ENCODE results near the gene EID1. TPM values are rescaled to one million over a fixed set of nuclear protein-coding genes. Genes with fewer than 3 reads are reported as not detected.

Gene EID1
- total RNA-seq, 1 experiment from 2014 or later, result 104 TPM

DNA sequence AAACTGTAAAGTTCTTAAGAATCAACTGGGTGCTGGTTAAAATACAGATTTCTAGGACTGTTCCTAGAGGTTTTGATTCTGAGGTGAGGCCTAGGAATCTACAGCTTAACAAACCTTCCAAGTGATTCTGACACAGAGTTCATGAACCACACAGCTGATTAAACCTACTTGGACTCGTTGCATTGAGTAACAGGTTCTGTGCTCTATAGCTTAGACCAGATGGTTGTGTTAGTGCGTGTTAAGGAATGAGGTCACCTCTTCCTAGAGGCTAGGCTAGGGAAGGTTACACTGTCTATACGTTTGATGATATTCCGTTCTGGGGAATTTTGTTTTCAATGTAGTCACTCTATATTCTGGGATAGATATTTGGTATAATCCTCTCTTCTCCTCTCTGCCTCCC, 21.9 kb downstream of the EID1 start (continued):
- TF ChIP-seq, protein P1, sequence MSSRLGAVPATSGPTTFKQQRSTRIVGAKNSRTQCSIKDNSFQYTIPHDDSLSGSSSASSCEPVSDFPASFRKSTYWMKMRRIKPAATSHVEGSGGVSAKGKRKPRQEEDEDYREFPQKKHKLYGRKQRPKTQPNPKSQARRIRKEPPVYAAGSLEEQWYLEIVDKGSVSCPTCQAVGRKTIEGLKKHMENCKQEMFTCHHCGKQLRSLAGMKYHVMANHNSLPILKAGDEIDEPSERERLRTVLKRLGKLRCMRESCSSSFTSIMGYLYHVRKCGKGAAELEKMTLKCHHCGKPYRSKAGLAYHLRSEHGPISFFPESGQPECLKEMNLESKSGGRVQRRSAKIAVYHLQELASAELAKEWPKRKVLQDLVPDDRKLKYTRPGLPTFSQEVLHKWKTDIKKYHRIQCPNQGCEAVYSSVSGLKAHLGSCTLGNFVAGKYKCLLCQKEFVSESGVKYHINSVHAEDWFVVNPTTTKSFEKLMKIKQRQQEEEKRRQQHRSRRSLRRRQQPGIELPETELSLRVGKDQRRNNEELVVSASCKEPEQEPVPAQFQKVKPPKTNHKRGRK (CRISPR knock-in tag; IDR thresholded peaks at IDR 0.05; ENCODE audit: borderline replicate concordance), result no peak
- TF ChIP-seq ZNF232 (CRISPR knock-in tag; IDR thresholded peaks at IDR 0.05) (no peak), FOXP1 (CRISPR knock-in tag; IDR thresholded peaks at IDR 0.05; ENCODE audit: borderline replicate concordance) (no peak), CBFB (CRISPR knock-in tag; IDR thresholded peaks at IDR 0.05; ENCODE audit: low read depth) (no peak), PRRX2 (CRISPR knock-in tag; IDR thresholded peaks at IDR 0.05) (no peak)
- TF ChIP-seq, protein P2, sequence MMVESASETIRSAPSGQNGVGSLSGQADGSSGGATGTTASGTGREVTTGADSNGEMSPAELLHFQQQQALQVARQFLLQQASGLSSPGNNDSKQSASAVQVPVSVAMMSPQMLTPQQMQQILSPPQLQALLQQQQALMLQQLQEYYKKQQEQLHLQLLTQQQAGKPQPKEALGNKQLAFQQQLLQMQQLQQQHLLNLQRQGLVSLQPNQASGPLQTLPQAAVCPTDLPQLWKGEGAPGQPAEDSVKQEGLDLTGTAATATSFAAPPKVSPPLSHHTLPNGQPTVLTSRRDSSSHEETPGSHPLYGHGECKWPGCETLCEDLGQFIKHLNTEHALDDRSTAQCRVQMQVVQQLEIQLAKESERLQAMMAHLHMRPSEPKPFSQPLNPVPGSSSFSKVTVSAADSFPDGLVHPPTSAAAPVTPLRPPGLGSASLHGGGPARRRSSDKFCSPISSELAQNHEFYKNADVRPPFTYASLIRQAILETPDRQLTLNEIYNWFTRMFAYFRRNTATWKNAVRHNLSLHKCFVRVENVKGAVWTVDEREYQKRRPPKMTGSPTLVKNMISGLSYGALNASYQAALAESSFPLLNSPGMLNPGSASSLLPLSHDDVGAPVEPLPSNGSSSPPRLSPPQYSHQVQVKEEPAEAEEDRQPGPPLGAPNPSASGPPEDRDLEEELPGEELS (CRISPR knock-in tag; IDR thresholded peaks at IDR 0.05), result no peak
- TF ChIP-seq, protein P3, sequence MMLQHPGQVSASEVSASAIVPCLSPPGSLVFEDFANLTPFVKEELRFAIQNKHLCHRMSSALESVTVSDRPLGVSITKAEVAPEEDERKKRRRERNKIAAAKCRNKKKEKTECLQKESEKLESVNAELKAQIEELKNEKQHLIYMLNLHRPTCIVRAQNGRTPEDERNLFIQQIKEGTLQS (CRISPR knock-in tag; conservative IDR thresholded peaks at IDR 0.05), result no peak

DNA sequence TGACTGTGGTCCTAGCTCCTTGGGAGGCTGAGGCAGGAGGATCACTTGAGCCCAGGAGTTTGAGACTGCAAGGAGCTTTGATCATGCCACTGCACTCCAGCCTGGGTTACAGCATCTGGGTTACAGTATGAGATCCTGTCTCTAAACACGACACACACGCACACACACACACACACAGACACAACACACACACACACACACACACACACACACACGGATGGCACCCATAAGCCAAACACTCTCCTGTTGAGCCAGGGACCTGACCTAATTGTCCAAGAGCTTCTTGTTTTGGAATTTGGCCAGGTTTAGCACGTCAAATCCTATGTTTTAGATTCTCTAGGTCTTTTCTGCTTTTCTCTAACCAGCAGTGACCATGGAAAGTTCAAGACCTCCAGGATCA, 26.8 kb downstream of the EID1 start:
- no peak overlapping the region for H3K27ac Mint-ChIP-seq
- no peaks in the 10 kb centered on the region for H3K4me1 Mint-ChIP-seq
- H3K9me3 Mint-ChIP-seq, result no peaks in the 10 kb centered on the region
- no peak overlapping the region for H3K4me3 Mint-ChIP-seq
- ChIA-PET CTCF (interaction anchor here (1.2 to 2.7 kb wide), 2 partner anchors 9 to 71 kb away, joined by 3 to 11 read pairs; no protein-coding TSS in a partner anchor), POLR2A (no interaction called here)
- DNase-seq (ENCODE audit: low spot score) (no peak), ATAC-seq (no peak)
- H3K36me3 Mint-ChIP-seq, result no peaks in the 10 kb centered on the region
- H3K27me3 Mint-ChIP-seq (ENCODE audit: low read depth), result no peaks in the 10 kb centered on the region
- TF ChIP-seq, protein P1 (CRISPR knock-in tag; IDR thresholded peaks at IDR 0.05; ENCODE audit: borderline replicate concordance), result no peak
- TF ChIP-seq, protein P4, sequence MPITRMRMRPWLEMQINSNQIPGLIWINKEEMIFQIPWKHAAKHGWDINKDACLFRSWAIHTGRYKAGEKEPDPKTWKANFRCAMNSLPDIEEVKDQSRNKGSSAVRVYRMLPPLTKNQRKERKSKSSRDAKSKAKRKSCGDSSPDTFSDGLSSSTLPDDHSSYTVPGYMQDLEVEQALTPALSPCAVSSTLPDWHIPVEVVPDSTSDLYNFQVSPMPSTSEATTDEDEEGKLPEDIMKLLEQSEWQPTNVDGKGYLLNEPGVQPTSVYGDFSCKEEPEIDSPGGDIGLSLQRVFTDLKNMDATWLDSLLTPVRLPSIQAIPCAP (CRISPR knock-in tag; IDR thresholded peaks at IDR 0.05), result no peak
- TF ChIP-seq, protein P5, sequence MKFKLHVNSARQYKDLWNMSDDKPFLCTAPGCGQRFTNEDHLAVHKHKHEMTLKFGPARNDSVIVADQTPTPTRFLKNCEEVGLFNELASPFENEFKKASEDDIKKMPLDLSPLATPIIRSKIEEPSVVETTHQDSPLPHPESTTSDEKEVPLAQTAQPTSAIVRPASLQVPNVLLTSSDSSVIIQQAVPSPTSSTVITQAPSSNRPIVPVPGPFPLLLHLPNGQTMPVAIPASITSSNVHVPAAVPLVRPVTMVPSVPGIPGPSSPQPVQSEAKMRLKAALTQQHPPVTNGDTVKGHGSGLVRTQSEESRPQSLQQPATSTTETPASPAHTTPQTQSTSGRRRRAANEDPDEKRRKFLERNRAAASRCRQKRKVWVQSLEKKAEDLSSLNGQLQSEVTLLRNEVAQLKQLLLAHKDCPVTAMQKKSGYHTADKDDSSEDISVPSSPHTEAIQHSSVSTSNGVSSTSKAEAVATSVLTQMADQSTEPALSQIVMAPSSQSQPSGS (CRISPR knock-in tag; IDR thresholded peaks at IDR 0.05; ENCODE audit: borderline replicate concordance, low read depth), result no peak
- TF ChIP-seq, protein P6, sequence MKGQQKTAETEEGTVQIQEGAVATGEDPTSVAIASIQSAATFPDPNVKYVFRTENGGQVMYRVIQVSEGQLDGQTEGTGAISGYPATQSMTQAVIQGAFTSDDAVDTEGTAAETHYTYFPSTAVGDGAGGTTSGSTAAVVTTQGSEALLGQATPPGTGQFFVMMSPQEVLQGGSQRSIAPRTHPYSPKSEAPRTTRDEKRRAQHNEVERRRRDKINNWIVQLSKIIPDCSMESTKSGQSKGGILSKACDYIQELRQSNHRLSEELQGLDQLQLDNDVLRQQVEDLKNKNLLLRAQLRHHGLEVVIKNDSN (CRISPR knock-in tag; IDR thresholded peaks at IDR 0.05), result no peak
- TF ChIP-seq ELF4 (CRISPR knock-in tag; IDR thresholded peaks at IDR 0.05; ENCODE audit: low read depth), result no peak
- TF ChIP-seq ZNF121 (CRISPR knock-in tag; IDR thresholded peaks at IDR 0.05), result no peak
- TF ChIP-seq, protein P7, sequence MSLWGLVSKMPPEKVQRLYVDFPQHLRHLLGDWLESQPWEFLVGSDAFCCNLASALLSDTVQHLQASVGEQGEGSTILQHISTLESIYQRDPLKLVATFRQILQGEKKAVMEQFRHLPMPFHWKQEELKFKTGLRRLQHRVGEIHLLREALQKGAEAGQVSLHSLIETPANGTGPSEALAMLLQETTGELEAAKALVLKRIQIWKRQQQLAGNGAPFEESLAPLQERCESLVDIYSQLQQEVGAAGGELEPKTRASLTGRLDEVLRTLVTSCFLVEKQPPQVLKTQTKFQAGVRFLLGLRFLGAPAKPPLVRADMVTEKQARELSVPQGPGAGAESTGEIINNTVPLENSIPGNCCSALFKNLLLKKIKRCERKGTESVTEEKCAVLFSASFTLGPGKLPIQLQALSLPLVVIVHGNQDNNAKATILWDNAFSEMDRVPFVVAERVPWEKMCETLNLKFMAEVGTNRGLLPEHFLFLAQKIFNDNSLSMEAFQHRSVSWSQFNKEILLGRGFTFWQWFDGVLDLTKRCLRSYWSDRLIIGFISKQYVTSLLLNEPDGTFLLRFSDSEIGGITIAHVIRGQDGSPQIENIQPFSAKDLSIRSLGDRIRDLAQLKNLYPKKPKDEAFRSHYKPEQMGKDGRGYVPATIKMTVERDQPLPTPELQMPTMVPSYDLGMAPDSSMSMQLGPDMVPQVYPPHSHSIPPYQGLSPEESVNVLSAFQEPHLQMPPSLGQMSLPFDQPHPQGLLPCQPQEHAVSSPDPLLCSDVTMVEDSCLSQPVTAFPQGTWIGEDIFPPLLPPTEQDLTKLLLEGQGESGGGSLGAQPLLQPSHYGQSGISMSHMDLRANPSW (CRISPR knock-in tag; conservative IDR thresholded peaks at IDR 0.05; ENCODE audit: low read depth), result no peak
- no peak for TF ChIP-seq ATF1 (CRISPR knock-in tag; IDR thresholded peaks at IDR 0.05)
- TF ChIP-seq ESRRA (CRISPR knock-in tag; IDR thresholded peaks at IDR 0.05; ENCODE audit: borderline replicate concordance), result no peak
- no peak for TF ChIP-seq KAT7 (CRISPR knock-in tag; IDR thresholded peaks at IDR 0.05; ENCODE audit: borderline replicate concordance)
- TF ChIP-seq ZNF671 (CRISPR knock-in tag; IDR thresholded peaks at IDR 0.05), result no peak
- TF ChIP-seq ZNF219 (CRISPR knock-in tag; IDR thresholded peaks at IDR 0.05; ENCODE audit: borderline replicate concordance), result no peak
- no peak for TF ChIP-seq MYBL2 (CRISPR knock-in tag; IDR thresholded peaks at IDR 0.05)
- TF ChIP-seq ZNF138 (CRISPR knock-in tag; conservative IDR thresholded peaks at IDR 0.05), result no peak

All from WTC11 (cell line).